ENCODE results near the gene MYLK.
"Not testable (repeated sequence)": the region's sequence is repeated elsewhere in the genome, so short reads cannot be mapped to it uniquely, and the experiment has no call there.

The MYLK gene

GRCh38 chr3:123750659-123751420 is 133.3 kb downstream of the MYLK start:
- DNase-seq (ENCODE audit: low read depth, low spot score), result no peak

DNA sequence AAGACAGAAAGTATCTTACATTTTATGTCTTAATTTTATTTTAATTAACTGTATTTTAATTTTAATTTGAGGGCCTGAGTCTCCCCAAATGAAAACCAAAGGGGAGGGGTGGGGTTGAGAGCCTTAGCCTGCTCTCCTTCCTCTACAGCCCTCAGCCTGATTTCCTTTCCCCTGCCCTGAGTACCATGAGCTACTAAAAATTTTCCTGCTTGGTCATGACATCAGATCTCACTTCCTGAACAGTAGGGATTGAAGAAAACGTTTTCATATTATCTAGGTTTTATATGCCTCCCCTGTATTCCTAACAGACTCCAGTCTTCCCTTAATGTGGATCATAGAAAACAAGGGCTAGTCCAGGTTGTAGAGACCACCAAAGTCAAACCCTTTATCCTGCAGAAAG is 133.9 kb downstream of the MYLK start:
- no peak for DNase-seq (ENCODE audit: low read depth, low spot score)

DNA sequence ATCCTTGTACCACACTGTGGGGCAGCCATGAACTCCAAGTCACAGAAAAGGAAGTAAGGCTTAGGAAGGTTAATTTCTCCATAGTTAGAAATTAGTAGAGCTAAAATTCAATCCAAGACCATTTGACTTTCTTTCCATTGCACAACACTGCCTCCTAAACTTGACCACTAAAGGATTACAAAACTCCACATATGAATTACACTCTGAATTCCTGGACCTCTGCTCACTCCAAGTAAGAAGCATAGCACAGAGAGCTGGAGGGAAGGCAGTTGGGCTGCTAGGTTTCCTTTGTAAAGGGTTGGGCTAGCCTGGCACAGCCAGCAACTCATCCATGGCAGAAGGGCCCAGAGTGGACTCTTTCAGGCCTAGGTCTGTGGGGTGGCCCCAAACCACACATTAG is 134.4 kb downstream of the MYLK start:
- DNase-seq (ENCODE audit: low read depth, low spot score), result no peak

DNA sequence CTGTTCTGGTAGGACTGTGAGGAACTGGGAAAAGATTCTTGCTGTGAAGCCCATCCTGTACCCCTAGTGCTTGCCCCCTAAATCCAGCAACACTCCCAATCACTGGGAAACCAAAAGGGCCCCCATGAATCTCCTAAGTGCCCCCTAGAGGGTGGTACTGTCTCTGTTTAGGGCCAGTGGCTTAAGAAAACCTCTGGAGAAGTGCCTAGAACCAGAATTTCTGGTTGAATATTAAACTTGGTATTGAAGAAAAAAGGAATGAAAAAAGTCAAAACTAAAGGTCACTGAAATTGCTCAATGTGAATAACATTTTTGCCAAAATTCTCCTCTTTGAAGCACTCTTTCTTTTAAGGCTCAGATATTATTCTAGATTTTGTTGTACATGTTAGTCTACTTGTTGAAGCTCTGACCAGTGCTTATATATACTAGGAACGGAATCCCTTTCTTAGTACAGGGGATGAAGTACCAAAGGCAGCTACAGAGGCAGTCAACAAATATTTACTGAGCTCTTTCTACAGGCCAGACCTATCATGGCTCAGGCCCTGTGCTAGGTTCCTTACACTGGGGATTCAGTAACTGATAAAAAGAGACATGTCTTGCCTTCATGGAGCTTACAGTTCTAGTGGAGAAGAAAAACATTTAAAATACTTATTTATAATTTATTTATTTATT is 138.8 kb downstream of the MYLK start:
- DNase-seq (ENCODE audit: low read depth, low spot score), result no peak

DNA sequence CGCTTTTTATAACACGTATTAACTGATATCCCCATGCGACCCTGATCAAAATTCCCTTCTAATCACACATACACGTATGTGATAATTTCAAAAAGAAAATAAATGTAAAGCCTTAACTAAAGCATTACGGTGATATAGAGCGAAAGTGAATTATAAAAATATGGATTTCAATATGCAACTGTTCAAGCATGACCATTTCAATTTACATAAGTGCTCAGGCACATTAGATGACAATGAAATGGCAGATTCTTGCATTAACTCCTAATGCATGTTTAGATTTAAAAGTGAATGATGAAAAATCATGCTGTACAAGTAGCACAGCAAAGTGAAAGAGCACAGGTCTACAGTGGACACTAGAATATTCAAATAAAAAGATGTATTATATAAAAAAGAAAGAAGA is 140.1 kb downstream of the MYLK start:
- no peak for DNase-seq (ENCODE audit: low read depth, low spot score)

DNA sequence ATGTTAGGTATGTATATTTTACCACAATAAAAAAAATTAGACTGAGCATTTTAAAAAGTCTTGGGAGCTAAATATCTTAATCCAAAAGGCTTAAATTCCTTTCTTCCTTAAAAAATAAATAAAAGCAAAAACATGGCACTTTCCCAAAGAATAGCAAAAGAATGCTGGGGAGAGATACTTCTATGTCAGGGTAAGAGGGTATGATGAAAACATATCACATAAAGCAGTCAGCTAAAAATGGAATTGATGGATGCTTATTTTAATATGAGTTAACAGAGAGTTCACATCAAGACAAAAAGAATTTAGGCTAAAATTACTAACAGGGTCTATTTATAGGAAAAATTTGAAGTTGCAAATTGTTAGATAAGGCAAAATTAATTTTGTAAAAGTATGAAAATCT is 141.0 kb downstream of the MYLK start:
- DNase-seq (ENCODE audit: low read depth, low spot score), result no peak

GRCh38 chr3:123741041-123741511 is 143.1 kb downstream of the MYLK start:
- no peak for DNase-seq (ENCODE audit: low read depth, low spot score)

DNA sequence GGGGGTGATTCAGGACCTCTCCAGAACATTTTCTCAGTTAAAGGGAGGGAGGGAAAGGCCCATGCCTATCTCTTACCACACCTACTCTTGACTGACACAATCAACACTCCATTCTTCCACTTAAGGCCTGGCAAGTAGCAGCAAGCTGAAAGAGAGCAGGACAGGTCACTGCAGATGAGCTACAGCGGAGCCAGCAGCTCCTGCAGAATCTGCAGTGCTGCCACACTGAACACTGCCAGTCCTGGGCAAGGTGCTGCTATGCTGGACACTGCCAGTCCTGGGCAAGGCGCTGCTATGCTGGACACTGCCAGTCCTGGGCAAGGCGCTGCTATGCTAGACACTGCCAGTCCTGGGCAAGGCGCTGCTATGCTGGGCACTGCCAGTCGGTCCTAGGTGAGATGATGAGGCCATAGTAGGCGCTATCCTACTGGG is 143.7 kb downstream of the MYLK start:
- no peak for DNase-seq (ENCODE audit: low read depth, low spot score)

GRCh38 chr3:123739754-123740153 is 144.4 kb downstream of the MYLK start:
- no peak for DNase-seq (ENCODE audit: low read depth, low spot score)

GRCh38 chr3:123739106-123739505 is 145.0 kb downstream of the MYLK start:
- DNase-seq (ENCODE audit: low read depth, low spot score), result no peak

DNA sequence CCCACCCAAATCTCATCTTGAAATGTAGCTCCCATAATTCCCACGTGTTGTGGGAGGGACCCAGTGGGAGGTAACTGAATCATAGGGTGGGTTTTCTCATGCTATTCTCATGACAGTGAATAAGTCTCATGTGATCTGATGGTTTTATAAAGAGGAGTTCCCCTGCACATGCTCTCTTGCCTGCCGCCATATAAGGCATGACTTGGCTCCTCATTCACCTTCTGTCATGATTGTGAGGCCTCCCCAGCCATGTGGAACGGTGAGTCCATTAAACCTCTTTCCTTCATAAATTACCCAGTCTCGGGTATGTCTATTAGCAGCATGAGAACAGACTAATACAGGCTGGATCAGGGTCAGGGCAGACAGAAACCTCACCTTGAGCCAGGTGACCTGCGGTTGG is 145.6 kb downstream of the MYLK start:
- DNase-seq (ENCODE audit: low read depth, low spot score), result not testable (repeated sequence)

DNA sequence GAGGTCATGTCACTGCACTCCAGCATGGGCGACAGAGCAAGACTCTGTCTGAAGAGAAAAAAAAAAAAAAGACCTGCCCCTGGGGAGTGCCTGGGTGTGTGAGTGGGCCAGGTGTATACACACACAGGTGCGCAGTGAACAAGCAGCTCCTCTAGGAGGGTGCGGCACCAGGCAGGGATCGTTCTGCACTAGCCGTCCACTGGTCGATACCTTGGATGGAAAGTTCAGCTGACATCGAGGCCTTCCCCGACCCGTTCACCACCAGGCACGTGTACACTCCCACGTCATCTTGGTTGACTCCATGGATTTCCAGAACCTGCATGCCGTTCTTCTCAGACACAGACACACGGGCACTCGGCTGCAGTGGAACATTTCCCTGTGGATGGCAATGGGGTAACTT is 147.0 kb downstream of the MYLK start:
- no peak for DNase-seq (ENCODE audit: low read depth, low spot score)

GRCh38 chr3:123735456-123735855 is 148.7 kb downstream of the MYLK start:
- DNase-seq (ENCODE audit: low read depth, low spot score), result no peak

- DNase-seq (ENCODE audit: low read depth, low spot score), result no peak
Observed at GRCh38 chr3:123734527-123734902, 149.6 kb downstream of the MYLK start.

DNA sequence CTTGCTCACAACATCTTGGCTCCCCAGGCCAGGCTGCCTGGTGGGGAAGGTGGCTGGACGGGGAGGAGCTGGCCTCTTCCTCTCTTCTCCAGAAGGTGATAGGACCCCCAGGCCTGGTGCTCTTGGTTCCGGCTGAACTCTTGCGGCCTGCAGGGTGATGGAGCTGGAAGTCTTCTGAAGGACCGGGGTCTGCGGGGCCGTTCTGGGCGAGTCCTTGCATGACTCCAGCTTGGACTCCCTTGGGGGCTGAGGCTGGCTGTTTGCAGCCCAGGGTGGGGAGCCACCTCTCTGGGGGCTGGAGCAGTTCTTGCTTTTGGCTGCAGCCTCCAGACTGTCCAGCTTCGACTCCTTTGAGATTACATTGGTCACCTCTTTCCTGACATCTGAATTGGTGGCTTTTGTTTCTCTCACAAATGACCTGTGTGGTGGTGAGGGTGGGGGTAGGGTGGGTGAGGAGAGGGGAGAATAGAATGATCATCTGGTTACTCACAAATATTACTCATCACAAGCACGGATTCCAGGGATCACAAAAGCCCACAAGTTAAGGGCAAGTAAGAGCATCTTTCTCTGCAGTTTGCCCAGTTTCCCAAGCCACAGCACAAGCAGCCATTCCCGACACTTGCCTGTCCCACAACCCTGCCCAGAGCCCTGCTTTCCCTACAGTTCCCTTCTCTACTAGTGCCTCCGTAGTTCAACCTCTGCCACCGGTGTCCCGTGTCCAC is 150.2 kb downstream of the MYLK start:
- DNase-seq (ENCODE audit: low read depth, low spot score), result no peak

- DNase-seq (ENCODE audit: low read depth, low spot score), result no peak
Observed at GRCh38 chr3:123733341-123733740, 150.8 kb downstream of the MYLK start.

- DNase-seq (ENCODE audit: low read depth, low spot score), result no peak
Observed at GRCh38 chr3:123732447-123732846, 151.7 kb downstream of the MYLK start.

DNA sequence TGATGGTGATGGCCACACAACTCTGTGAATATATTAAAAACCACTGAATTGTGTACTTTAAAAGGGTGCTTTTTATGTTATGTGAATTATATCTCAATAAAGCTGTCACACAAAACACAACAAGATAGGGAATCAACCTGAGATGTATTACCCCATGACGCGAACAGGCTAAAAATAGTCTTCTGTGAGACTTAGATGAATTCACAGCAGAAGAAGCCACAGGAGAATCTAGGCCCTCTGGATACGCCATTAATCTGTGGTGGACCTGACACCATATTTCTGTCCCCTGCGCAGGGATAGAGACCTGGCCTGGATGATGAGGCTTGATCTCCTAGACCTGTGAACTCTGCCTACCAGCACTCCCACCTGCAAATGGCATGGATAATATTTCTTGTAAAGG is 153.3 kb downstream of the MYLK start:
- no peak for DNase-seq (ENCODE audit: low read depth, low spot score)

DNA sequence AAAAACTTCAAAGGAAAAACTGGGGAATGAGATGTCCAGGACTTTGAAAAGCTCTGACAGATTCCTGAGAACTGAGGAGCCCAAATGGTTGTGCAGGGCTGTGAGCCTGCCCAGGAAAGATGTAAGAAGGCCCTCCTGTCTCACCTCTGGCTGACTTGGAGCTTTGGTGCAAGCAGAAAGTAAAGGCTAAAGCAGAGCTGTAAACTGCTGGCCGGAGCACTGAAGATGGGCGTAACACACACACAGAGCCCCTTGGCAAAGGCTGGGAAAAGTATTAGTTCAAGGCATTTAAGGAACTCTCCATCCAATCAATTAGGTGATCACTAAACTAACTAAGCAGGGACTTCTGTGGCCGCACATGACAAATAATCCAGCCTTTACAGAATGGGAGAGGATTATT is 155.1 kb downstream of the MYLK start:
- DNase-seq (ENCODE audit: low read depth, low spot score), result no peak

GRCh38 chr3:123728014-123728413 is 156.1 kb downstream of the MYLK start:
- DNase-seq (ENCODE audit: low read depth, low spot score), result no peak

DNA sequence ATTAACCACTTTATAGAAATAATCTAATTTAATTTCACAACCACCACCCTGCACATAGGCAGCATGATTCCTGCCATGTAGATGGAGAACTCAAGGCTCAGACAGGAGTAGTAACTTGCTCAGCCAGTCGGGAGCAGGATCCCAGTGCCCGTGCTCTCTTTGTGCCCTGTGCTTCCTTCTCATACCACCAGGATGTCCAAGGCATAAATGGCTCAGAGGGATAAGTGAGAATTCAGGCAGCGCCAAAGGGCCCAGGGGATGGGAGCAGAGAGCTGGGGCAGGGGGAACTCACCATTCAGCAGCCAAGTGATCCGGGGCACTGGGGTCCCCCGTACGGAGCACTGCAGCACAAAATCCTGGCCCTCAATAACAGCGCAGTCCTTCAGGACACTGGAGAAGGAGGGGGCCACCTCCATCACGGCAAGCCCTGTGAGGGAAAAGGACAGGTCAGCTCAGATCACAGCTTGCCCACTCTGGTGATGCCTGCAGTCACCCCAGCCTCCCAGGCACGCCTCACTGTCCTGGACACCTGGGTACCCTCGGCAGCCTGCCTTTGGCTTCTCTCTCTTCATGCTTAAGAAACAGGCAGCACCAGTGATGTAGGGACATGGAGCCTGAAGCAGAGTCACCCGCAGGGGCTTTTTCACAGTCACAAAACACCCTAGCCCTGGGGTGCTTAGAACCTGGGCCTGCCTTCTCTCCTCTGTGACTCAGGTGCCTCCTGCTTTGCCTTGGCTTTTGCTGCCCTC is 158.3 kb downstream of the MYLK start:
- no peak for DNase-seq (ENCODE audit: low read depth, low spot score)

DNA sequence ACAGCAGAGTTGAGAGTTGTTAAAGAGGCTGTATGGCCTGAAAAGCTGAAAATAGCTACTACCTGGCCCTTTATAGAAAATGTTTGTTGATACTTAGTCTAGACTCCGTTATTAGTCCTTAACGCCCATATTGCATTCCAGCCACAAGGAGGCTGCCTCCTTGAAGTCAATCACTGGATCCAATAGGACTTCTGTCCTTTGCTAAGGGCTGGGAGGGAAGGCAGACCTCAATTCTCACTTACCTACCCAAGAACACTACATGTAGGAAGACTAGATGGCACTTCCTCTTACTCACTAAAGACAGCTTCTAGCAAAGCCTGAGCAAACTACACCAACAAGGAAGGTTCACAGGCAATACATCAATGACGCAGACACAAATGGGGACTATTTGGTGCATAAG is 159.8 kb downstream of the MYLK start:
- no peak for DNase-seq (ENCODE audit: low read depth, low spot score)

Data from activated CD4-positive, CD25-positive, alpha-beta regulatory T cell treated with anti-CD3 and anti-CD28 coated beads, Interleukin-2, amount 50 U/mL, for 16 hours (primary cell).